Measurements from ENCODE around the gene ILDR2.
A peak's percentile ranks its signal among the peaks of the same experiment; 100 is the strongest.
"Not testable (repeated sequence)": the region's sequence is repeated elsewhere in the genome, so short reads cannot be mapped to it uniquely, and the experiment has no call there.

The ILDR2 gene

DNA sequence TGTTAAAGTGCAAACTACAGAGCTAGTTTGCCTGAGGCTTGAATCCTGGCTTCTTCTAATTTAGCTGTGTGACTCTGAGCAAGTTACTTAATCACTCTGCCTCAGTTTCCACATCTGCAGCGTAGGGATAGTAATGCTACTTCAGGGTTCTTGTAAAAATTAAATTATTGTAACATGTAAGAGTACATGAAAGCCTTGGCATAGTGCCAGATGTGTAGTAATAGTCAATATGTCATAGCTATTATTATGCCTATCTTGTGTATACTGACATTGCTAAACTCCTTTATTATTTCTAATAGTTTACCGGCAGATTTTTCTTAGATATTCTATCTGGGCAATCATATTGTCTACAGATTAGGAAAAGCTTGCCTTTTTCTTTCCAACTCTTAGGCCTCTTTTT is 92.4 kb downstream of the ILDR2 start:
- DNase-seq = no peak

DNA sequence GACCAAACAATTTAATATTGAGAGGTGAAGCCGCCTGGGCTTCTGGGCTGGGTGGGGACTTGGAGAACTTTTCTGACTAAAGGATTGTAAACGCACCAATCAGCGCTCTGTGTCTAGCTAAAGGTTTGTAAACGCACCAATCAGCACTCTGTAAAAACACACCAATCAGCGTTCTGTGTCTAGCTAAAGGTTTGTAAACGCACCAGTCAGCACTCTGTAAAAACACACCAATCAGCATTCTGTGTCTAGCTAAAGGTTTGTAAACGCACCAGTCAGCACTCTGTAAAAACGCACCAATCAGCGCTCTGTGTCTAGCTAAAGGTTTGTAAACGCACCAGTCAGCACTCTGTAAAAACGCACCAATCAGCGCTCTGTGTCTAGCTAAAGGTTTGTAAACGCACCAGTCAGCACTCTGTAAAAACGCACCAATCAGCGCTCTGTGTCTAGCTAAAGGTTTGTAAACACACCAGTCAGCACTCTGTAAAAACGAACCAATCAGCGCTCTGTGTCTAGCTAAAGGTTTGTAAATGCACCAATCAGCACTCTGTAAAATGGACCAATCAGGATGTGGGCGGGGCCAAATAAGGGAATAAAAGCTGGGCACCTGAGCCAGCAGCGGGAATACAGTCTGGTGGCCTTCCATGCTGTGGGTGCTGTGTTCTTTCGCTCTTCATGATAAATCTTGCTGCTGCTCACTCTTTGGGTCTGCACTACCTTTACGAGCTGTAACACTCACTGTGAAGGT is 97.0 kb downstream of the ILDR2 start:
- DNase-seq = not testable (repeated sequence)

DNA sequence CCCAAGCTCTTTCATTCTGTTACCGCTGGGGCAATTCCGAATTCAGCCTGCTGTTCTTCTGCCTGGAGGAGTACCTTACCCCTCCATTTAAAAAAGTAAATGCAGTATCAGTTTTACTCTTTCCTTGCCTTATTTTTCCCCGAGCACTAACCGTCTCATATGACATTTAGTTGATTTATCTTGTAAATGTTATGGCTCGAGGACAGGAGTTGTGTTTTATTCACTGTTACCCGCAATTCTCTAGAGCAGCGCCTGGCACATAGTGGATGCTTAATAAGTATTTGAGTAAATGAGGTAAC is 98.9 kb downstream of the ILDR2 start:
- no peak for DNase-seq

DNA sequence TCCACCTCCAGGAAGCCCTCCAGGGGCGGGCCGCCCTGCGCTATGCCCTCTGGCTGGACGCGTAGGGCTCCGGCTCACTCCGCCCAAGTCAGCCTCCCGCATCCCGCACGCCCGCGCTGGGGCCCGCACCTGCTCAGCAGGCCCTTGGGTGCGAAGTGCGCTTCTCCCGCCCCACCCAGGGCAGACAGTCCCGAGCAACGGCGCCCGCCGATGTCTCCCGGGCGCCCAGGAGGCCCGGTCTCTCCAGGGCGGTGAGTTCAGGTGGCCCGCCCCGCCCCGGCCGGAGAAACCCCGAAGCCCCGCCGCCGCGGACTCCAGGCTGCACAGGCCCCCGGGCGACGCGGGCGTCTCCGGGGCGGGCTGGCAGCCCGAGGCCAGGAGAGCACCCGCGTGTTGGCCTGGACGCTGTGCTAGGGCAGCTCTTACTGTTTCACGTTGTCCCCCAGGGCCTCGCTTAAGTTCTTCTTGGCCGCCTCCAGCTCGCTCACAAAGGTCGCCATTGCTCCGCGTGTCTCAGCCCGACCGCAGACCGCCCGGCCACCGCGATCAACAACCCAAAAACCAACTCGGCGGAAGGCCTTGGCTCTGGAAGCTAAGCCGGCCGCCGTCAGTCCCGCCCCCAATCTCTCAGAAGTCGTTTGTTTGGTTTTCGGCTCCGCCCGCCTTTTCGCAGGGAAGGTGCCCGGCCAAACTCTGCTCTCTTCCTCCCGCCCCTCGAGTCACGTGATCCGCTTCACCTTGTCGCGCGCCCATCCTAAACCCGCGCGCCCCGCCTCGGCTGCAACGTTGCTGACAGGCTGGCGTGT is 99.4 kb downstream of the ILDR2 start, which contains the start of gene TADA1:
TADA1 (minus strand) TSS at position 531 of the 806 bp plus-strand sequence; CDS start at position 500, 31 bp downstream.
- peak; percentile 90 for DNase-seq

DNA sequence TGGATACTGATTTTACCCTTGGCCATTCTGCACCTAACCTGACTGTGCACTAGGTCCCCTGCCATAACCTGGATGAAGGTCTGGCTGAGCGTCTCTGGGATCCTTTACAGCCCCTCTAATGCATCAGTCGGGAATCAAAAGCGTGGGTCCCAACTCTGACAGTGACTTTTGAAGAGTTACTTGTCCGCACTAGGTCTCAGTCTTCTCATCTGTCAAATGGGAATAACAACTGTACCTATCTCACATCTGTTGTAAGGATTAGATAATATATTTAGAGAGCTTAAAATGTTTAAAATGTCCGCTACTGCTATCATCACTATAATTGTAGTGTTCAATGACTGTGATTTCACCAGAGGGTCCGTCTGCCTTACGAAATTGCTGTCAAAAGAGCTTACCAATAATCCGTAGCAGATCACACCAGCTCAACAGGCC is 100.0 kb downstream of the ILDR2 start:
- no peak for DNase-seq

DNA sequence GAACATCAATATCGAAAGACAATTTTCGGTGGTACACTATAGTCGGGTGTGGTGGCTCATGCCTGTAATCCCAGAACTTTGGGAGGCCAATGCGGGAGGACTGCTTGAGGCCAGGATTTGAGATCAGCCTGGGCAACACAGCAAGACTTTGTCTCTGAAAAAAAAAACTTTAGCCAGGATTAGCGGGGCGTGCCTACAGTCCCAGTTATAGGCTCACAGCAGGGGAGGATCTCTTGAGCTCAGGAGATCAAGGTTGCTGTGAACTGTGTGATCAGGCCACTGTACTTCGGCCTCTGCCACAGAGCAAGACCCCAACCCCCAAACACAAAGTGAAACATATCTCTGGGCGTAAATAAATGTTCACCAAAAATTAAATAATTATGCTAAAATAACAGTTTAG is 100.9 kb downstream of the ILDR2 start:
- no peak for DNase-seq

DNA sequence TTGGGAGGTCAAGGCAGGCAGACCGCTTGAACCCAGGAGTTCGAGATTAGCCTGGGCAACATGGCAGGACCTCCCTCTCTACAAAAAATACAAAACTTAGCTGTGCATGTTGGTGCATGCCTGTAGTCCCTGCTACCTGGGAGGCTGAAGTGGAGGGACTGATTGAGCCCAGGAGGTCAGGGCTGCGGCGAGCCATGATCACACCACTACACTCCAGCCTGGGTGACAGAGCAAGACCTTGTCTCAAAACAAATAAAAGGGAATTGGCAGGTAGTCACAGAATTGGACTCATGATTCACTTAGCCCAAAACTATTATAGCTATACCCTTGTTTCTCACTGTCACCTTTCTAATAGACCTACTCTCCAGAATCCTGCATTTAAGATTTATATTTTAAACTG is 104.8 kb downstream of the ILDR2 start:
- no peak for DNase-seq

DNA sequence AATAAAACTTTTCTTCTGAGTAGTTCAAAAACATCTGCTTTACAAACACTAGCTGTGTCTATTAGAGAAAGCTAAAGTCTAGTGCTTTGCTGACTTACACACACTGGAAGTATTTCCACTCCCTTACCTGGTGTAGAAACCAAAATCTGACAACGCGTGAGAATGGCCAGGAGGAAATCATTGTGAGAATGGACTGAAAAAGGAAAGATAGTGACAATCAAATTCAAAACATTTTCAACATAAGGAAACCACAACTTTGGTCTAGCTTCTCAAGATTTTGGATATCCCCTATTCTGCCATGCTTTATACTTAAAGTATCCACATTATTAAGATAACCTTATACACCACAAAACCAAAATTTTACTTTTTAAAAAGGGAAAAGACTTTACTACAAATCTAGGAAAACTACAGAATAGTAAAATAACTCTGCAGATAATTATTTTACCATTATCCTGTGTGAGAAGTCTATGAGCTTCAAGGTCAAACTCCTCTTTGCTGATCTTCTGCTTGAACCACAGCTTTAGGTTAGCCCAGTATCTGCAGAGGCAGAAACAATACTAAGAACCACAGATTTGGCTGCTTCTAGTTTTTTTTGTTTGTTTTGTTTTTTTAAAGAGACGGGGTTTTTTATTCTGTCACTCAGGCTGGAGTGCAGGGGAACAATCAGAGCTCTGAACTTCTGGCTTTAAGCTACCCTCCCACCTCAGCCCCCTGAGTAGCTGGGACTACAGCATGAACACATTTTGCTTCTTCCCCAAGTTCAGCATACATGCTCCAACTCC is 105.8 kb downstream of the ILDR2 start:
- DNase-seq = no peak

DNA sequence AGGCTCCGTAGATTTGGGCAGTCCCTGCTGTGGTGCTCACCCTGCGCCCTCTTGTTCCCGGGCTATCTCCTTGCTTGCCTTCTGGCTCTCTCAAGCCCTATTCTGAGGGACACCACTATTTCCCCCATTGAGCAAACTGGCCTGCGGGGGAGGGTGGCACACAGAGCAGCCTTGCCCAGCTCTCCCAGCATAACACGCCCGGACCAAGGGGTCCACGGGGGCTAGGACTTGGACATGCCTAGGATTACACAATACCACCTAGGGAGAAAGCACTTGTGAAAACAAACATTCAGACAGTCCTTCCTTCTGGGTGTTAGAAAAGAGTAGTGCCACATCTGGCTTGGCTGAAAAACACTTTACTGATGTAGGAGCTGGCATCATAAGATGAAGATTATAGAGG is 106.7 kb downstream of the ILDR2 start:
- no peak for DNase-seq

DNA sequence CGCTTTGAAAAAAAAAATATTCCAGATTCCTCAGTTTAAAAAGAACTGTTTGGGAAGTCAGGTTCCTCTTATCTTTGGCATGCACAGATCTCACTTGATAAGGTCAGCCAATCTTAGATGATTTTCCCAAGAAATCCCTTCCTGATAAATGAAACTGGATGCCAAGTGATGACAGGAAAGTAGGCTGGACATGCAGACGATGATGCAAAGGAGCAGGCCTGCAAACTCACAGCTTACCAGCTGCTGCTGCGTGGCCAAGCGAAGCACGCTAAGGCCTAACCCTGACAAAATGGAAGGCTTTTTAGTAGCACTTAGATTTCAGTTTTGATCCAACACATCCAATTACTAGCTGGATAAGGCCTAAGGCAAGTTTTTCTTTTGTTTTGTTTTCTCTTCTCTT is 109.4 kb downstream of the ILDR2 start:
- DNase-seq = no peak

DNA sequence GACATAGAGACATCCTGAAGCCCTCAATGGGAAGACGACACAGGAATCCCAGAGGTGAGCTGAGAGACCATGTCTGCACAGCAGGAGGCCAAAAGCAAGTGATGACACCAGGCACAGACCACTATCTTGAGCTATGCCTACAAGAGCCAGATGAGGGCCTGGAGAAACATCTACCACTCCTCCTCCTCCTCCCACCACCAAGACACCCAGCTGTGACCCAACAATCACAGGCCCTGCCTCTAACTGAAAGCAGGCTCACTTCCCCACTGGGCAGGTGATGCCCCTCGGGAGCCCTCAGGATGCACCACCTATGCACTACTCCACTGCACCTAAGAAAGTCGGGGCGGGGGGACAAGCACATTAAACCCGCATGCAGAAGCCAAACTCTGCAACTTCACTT is 115.7 kb downstream of the ILDR2 start:
- DNase-seq = no peak

DNA sequence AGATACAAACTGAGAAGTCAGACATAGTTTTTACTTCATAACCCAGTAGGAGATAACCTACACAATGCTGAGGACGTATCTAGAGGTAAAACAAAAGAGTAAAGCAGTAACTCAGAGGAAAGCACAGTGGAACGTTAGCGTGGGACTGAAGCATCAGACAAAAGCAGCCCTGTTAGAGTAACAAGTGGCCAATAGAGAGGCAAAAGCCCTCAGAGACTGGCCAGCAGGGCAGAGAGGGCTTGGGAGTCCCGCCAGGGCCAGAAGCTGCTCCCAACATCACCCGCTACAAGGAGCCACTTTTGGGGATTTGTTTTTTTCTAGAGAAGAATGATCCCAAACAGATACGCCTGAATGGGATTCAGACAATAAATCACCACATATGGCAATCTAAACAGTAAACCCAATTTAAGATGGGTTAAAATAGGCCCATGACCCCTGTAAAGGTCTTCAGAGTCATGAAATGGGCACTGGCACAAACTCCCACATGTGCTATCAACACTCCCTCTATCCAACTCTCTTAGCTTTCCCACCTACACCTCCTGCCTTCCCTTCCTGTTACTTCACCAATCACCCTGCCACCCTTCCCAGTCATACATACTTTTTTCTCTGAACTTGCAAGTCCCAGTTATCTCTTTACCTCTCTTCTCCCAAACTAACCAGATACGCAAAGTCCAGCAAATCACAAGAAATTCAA is 116.5 kb downstream of the ILDR2 start:
- DNase-seq = no peak

Measured in NCI-H1436 treated with DMSO at 0.1 percent for 48 hours (cell line).